GM19023 (cell line): ENCODE results near the gene CPLANE2.
"Not testable (repeated sequence)": the region's sequence is repeated elsewhere in the genome, so short reads cannot be mapped to it uniquely, and the experiment has no call there.

ENCODE experiments used
- ATAC-seq: cut with Tn5 transposase; IDR thresholded peaks from one replicate; pipeline ENCODE4 v1.9.1; 2021; ENCODE audit warnings: mild to moderate bottlenecking, moderate library complexity; ENCODE audit not compliant: unreplicated experiment

The CPLANE2 gene

DNA sequence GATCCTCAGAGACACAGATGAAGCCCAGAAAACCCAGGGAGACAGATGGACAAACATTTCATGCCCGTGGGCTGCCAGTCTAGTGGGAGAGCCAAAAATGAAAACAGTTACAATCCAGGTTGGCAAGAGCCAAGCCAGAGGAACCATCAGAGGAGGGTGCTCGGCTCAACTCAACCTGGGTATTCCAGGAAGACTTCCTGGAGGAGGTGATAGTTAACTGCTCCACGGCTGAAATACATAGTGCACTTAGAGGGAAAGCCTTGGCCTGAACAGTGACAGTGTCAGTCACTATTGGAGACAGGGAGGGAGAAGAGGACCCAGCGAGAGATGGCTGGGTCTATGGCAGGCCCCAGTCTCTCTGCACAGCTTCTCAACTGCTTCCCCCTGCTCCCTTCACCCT, 26.4 kb downstream of the CPLANE2 start:
- no peak for ATAC-seq

DNA sequence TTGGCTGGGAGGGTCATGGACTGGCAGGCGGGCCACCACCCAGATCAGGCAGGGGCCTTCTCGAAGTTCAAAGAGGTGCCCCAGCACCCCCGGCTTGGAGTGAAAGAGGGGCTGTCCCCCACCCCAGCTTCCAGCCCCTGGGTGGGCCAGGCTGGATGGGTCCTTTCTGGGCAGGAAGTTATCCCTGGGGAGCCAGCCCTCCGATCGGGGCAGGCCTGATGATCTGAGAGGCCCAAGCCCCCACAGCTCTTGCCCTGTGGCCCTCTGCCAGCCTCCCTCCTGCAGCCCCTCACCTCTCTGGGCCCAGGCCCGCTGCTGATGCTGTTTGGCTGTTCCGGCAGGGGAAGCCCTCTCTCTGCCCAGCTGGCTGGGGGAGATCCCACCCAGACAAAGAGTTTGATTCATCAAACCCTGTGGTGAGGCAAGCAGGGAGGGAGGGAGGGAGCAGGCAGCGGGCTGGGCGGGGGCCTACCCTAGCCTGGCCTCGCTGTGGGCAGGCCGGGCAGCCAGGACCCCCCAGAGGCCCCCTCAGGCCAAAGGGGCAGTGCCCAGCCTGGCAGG, 27.1 kb downstream of the CPLANE2 start:
- ATAC-seq = no peak

DNA sequence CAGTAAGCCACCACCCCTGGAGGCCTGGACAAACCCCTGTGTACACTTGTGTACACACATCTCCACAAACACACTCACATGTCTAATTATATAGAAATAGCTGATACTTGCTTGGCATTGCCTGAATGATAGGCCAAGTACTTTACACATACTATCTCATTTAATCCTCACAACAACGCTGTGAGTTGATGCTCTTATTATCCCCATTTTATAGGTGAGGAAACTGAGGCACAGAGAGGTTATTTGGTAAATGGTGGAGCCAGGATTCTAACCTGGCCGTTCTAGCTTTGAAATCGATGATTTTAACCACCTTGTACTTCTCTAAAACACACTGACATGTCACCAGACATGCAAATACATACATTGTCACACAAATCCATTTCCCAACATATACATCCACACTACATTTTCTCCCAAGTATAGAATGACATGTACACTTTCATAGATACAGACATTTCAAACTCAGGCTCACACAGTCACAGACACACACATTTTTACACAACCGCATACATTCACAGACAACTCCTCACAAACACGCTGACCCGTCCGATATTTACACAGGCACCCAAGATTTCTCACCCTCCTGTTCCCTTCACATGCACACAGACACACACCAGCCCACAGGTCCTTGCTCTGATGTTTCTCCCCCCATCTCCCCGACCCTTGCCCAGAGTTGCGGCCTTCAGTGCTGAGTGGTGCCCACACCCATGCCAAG, 27.7 kb downstream of the CPLANE2 start:
- no peak for ATAC-seq

DNA sequence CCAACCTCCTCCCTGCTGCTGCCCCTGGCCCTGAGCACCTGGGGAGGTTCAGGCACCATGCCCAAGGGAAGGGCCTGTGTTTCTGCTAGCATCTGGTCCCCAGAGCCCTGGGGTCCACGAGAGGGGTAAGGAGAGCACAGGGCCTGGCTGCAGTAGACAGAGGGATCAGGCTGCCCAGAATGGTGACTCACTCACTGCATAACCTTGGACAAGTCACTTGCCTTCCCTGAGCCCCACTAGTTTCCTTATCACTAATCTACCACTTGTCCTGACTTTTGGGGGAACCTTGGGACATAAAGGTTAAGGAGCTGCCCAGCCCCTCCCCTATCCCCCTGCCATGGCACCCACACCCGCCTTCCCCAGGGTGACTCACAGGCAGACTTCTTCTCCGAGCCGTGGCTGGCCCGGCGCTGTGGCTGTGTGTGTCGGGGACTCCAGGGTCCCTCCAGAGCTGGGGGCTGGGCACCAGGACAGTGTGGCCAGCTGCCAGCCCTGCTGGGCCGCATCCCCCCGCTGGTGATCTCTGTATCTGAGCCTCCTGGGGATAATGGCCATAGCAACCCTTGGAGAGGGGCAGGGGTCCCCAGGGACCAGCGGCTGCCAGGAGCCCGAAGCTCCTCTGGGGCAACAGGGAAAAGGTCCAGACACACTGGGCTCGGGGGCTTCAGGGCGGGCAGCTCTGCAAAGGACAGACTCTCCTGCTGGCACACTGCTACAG, 28.6 kb downstream of the CPLANE2 start:
- no peak for ATAC-seq

DNA sequence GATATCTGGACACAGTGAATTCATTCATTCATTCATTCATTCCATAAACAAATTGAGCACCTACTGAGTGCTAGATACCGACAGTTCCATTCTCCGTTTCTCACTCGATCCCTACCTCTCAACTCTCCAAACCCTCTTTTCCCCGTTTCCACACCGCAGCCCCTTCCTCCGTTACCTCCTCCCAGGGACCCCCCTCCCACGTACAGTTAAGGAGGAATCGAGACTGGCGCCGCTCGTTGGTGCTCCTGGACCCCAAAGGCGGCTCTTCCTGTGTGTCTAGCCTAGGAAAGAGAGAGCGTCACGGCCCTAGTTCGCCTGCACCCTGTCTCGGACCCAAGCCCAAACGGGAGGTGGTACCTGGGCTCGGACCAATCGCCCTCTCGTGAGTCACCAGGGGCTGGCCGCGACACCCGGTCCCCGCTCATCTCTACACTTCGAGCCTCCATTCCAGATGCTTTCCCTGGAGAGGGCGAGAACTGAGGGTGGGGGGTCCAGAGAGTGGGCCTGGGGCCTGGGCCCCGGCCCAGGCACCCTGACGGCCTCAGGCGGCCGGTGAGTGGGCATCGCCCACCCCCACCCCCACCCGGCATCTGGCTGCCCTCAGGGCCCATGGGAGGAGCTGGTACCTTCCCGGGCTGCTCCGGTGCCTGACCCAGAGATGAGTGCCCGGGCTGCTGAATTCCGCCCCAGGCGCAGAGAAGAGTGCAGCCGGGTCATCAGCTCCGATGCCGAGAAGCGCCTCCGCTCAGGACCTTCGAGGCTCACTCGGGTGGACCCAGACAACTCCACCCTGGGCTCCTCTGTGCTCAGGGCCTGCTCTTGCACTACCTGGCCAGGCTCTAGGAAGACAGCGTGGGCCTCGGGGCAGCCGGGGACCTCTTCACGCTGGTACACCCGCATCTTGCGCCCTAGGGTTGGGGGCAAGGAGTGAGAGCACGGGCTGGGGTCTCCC, 29.4 kb downstream of the CPLANE2 start:
- no peak for ATAC-seq

DNA sequence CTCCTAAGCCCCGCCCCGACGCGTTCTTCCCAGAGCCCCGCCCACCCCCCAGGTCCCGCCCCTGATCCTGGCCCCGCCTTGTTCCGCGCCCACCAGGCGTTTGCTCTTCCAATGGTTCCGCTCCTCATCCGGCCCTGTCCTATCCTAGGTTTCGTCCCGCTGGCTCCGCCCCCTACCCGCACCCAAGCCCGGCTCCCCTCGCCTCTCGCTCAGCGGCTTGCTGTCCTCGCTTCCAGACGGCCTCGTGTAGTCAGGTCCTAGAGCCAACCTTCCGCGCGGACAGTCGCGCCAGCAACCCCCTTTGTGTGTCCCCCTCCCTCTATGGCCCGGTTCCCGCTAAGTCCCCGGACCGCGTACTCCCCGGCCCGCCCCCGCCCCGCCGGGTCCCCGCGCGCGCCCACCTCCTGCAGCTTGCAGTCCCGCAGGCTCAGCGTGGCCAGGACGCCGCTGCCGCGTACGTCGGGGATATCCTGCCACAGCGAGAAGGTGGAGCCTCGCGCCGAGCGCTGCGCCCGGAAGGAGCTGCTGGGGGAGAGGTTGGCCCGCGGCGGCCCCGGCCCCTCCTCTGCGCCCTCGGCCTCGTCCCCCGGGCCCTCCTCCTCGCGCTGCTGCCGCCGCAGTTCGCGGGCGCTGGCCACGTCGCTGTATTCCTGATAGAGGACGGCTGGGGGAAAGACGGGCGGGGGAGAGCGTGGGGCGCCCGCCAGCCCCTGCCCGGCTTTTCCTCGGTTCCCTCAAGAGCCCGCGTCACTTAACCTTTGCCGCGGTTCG, 30.3 kb downstream of the CPLANE2 start:
- ATAC-seq = peak; percentile 73

DNA sequence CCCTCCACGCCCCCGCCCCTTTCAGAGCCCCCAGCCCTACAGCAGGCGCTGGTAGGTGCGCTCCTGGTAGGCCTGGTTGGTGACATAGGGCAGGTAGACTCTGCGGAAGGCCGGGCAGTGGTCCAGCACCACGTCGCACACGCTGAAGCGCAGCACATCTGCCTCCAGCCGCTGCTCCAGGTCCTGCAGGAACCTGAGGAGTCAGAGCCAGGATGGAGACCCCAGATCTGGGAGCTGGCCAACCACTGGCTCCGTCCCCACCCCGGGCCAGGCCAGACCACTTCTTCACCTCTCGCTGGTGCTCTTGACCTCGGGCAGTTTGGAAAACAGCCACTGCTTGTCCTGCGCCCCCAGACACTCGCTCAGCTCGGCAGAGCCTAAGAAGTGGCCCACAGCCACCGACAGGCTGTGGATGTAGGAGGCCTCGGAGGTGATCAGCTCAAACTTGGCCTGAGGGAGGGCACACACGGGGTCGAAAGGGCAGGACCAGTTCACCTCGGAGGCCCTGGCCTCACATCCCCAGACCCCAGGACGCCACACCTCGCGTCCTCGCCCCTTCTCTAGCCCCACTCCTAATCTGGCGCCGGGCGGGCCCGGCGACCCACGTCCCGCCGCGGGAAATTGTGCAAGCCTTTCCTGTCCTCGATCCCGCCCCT, 31.0 kb downstream of the CPLANE2 start:
- peak; percentile 20 for ATAC-seq

DNA sequence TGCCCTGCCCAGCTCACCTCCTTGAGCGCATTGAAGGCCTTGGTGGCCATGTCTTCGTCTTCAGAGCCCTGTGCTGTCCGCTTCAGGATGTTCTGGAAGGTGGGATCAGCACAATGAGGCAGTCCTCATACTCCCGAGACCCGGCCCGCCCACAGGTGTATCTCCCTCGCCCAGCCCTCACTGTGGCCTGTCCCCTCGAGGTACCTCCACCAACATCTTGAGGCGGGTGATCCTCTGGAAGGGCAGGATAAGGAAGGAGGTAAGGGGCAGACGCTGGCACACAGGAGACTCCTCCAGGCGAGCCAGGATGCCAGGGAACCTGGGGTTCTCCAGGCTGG, 31.7 kb downstream of the CPLANE2 start:
- no peak for ATAC-seq

DNA sequence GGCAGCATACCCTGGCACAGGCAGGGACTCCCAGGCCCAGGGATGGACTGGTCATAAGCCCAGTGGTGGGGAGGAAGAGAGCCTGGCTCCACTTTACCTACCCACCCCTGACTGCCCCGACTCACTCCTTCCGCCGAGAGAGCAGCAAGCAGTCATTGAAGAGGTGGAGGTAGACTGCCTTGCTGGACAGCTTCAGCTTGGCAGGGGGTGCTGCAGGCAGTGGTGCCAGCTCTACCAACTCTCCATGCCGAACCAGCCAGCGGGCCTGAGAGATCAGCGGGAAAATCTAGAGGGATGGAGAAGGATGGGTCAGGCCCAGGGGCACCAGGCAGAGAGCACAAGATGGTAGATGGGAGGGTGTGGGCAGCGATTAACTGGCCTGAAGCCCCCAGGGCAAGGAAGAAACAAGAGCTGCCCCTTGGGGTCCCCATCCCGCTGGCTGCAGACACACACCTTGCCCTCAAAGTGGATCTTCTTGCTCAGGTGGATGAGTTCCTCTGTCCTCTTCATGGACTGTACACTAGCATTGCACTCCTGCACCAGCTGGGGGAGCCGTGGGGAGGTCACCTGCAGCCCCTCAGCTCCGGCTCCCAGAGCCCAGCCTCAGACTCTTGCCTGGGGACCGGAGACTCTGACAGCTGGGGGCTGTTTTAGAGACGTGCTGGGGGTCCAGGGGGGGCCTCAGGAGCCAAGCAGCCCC, 32.2 kb downstream of the CPLANE2 start:
- ATAC-seq = no peak

DNA sequence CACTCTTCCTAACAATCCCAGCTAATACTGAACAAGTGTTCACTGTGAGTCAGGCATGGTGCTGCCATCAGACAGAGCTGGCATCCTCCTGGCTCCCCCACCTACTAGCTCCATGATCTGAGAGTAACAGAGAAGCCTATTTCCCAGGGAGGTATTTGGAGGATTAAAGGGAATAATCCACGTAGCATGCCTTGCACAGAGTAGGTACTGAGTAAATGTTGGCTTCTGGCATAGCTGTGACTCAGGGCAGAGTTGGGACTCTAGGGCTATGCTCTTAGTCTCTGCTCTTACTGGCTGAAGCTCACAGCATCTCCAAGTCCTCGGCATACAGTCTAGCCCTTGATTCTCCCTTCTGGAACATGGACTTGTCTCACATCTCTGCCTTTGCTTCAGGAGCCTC, 32.8 kb downstream of the CPLANE2 start:
- no peak for ATAC-seq

DNA sequence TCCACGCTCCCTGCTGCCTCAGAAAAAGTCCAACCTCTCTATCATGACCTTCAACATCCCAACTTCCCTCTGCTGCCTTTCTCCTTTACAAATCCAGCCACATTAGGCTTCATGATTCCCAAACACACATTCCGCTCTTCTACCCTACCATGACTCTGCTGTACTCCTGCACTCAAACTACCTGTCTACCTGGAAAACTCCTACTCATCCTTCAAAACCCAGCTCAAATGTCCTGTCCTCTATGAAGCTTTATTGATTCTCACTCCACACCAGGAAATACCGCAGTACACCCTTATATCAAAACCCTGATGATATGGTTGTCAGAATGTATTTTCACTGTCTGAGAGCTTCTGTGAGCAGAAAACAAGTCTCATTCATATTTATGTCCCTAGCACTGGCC, 33.4 kb downstream of the CPLANE2 start:
- no peak for ATAC-seq

DNA sequence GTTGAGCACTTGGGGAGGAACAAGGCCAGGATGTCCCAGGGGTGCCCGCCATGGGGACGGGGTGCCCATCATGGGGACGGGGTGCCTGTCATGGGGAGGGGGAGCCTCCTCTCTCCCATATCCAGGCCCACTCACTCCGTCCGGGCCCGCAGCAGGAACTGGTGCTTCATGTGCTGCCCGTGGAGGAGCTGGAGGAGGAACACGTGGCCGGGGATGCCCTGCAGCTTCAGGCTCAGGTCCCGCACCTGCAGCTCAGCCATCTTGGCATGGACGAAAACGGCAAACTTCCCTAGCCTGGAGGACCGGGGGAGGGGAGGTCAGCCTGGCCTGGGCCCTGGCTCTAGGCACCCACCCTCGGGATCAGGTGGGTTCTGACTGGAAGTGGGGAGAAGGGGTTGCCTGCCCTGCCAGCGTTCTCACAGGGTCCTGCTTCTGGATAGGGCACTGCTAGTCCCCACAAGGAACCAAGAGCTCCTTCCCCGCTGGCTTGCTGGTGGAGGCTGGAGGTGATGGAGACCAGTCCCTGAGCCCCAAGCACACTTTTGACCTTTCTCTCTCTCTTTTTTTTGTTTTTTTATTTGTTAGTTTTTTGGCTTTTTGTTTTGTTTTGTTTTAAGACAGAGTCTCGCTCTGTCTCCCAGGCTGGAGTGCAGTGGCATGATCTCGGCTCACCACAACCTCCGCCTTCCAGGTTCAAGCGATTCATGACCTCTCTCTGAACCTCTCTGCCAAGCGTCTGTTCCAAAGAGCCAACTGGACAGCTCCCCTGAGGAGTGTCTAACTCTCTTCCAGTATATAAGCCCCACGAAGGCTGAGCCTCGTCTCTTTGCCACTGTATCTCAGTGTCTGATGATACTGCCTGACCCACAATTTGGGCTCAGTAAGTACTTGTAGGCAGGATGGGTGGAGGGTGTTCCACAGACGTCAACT, 34.4 kb downstream of the CPLANE2 start:
- ATAC-seq = no peak

DNA sequence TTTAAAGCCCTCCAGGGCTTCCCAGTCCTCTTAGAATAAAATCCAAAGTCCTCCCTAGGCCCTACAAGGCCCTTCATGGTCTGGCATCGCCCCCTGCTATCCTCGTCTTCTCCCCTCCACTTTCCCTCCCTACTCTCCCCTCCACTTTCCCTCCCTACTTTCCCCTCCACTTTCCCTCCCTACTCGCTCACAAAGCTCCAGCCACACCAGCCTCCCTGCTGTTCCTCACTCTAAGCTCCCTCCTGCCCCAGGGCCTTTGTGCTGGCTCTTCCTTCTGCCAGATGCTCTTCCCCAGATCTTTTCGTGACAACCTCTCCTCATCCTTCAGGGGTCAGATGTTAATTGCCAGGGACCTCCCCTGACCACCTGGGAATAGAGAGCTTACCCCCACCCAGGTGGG, 37.3 kb downstream of the CPLANE2 start:
- no peak for ATAC-seq

DNA sequence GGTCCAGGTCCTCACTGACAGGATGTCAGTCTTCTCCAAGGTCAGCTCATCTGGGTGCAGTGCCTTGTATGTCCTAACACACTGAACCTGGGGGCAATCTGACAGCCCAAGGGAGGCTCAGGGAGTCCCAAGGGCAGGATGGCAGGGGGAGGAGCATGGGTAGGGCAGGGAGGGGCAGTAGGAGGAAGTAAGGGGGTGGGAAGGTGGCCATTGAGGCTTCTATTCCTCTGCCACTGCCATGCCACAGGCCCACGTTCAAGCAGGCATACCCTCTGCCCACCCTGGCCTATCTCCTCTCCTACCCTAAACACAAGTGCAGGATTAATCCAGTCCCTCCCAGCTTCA, 37.9 kb downstream of the CPLANE2 start:
- no peak for ATAC-seq

DNA sequence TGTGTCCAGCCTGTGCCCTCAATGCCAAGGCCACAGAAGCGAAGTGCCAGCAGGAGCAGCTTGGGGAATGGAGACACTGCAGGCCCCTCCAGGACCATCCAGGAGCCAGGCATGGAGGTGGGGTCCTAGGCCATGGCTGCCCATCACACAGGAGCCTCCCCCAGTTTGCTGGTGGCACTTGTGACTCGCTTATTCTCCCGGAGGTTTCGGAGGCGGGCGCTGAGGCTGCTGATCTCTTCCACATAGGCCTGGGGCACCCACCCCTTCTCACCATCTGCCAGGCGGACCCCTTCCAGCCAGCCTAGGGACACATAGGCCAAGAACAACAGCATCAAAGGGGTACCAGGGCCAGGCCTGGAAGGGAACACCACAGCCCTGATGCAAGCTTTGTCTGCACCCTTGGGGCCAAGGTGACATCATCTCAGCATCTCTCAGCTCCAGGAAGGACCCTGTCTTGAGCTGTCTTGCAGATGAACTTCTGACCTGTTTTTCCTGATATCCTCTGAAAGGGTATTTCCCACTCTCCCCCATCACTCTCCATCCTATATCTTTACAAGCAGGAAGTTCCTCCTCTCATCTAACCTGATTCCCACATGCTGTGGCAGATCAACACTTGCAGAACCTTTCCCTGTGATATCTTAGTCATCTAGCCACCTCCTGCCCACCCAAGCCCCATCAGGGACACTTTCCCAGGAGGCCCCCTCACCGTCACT, 38.4 kb downstream of the CPLANE2 start:
- ATAC-seq = no peak

DNA sequence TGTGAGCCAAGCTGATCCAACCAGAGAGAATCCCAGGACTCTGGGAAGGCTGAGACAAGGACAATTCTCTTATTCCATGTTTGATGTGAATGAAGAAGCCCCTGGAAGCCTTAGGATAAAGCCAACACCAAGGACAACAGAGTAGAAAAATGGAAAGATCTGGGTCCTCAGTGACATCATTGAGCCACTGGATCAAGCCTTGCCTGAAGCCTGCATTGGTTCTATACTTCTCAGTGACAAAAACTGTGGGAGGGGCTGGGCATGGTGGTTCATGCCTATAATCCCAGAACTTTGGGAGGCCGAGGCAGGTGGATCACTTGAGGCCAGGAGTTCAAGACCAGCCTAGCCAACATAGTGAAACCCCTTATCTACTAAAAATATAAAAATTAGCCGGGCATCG, 40.1 kb downstream of the CPLANE2 start:
- ATAC-seq = no peak

DNA sequence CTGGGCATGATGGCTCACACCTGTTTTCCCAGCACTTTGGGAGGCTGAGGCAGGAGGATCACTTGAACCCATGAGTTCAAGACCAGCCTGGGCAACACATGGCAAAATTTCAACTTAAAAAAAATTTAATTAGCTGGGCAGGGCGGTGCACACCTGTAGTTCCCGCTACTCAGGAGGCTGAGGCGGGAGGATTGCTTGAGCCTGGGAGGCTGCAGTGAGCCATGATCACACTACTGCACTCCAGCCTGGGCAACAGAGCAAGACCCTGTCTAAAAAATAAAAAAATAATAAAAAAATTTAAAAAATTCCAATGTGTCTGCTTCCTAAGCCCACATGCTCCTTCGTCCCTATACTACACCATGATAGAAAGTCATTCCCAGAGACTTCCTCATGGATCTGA, 40.8 kb downstream of the CPLANE2 start:
- ATAC-seq = not testable (repeated sequence)

DNA sequence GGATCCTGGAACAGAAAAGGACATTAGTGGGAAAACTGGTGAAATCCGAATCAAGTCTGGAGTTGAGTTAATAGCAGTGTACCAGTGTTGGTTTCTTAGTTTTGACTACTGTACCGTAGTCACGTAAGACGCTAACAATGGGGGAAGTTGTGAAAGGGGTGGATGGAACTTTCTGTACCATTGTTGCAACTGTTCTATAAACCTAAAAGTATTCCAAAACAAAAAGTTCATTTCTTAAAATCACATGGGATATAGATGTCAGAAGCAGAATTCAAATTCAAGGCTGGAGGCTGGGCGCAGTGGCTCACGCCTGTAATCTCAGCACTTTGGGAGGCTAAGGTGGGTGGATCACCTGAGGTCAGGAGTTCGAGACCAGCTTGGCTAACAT, 41.5 kb downstream of the CPLANE2 start:
- ATAC-seq = no peak
